GM21576 (cell line): ENCODE measurements around the gene ALB.

Source experiments
- ATAC-seq: cut with Tn5 transposase; IDR thresholded peaks from one replicate; pipeline ENCODE4 v1.9.1; 2021; ENCODE audit warnings: mild to moderate bottlenecking, moderate library complexity; ENCODE audit not compliant: unreplicated experiment

Gene ALB

DNA sequence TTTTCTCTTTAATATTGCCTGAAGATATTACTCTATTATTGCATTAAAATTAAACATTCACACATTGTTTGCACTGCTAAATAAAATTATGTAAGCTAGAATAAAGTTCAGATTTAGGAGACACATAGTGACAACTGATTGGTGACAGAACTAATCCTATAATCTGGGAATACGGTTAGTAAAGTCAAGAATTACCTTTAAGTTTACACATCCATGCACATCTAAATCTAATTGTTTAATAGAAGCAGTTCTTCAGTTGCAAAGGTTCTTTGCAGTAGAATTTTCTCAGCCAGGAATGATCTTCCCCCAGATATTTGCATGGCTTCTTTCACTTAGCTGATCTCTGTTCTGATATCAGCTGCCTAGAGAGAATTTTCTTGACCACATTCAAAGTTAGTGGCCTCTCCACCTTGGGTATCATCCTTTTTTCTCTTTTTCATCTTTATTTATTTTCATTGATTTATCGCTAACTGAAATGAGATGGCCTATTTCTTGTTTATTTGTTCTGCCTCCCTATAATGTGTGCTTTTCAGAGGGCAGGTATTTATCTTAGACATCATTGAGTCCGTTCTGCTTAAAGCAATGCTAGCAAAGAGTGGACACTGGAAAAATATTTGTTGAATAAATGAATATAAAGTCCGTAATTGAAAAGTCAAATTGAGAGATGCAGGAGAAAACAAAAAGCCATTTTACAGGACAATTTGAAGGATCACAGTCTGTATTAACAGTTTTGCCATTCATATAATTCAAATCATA lies 44.5 kb downstream of the ALB start:
- no peak for ATAC-seq

GRCh38 chr4:73450398-73451004 lies 46.4 kb downstream of the ALB start:
- no peak for ATAC-seq

DNA sequence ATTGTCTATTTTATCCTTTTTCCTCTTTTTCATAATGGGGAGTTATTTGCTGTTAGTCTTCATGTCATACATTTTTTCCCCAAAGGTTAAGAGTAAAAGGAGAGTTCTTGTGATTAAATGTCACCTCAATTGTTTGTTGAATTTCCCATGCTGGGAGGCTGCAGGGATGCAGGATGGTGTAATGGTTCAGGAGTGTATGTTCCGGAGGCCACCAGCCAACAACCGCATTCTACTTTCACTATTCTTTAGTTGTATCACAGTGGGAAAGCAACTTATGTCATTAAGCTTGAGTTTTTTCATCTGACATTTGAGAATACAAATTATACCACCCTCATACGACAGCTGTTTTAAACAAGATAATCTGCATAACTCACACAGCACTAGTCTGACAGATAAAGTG lies 47.3 kb downstream of the ALB start:
- ATAC-seq: no peak

DNA sequence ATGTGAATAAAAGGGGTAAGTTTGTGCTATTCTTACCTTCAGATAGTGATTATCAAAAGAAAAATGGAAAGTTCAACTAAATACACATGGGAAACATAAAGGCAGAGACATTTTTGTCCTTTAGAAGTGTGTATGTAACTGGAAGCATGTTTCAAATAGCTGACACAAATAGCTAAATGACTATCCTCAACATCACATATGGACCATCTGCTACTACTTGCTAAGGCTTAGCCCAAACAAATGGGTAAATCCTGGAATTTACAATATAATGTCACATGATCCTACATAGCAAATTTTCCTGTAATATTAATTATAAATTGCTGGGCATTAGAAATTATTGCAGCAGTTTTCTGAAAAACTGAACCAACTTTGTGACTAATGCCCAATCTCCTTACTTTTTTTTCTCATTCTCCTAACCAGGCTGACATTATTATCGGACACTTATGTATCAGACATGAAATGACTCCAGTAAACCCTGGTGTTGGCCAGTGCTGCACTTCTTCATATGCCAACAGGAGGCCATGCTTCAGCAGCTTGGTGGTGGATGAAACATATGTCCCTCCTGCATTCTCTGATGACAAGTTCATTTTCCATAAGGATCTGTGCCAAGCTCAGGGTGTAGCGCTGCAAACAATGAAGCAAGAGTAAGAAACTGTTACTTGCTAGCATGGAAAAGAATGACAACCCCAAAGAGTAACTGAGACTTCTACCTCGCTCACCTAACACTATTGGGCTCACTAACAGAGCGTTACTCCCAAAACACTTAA lies 48.1 kb downstream of the ALB start:
- no peak for ATAC-seq

GRCh38 chr4:73452953-73453700 lies 49.0 kb downstream of the ALB start:
- ATAC-seq: no peak

DNA sequence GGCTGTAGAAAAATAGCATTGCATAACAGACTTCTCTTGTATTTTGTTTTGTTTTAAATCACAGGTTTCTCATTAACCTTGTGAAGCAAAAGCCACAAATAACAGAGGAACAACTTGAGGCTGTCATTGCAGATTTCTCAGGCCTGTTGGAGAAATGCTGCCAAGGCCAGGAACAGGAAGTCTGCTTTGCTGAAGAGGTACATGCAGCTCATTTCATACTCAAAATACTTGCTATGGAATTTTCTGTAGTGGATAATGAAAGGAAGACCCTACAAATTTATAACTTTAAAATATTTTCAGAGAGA lies 49.6 kb downstream of the ALB start:
- ATAC-seq: no peak

GRCh38 chr4:73454920-73455319 lies 50.8 kb downstream of the ALB start:
- ATAC-seq: no peak

GRCh38 chr4:73456177-73457022 lies 52.3 kb downstream of the ALB start:
- ATAC-seq: no peak

DNA sequence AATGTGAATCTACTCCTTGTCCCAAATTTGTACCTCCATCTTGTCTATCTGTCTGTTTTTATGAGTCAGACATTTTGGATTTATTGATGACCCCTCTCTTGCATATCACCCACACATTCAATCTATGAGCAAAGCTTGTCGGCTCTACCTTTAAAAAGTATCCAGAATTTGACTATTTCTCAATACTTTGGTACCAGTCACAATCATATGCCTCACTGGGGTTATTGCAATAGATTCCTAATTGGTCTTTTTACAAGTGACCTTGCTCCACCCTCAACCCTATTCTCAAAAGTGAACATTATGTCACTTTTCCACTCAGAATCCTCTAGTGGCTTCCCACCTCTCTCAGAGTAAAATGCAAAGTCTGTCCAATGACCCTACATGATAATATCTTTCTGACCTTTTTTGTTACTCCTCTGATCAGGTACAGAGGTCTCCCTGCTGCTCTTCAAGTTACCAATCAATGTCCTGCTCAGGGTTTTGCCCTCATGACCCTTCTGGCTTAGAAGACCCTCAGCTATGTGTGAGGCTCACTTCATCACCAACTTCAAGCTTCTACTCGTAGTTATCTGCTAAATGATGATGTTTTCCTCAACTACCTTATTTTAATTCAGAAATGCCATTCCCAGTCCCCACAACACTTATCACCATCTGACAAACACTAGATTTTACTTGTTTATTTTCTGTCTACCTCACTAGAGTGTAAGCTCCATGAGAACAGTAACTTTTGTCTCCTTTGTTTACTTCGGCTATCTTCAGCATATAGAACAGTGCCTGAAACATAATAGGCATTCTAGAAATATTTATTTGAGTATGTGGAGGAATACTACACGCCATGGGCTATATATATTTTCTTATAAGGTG lies 54.3 kb downstream of the ALB start:
- ATAC-seq: no peak

DNA sequence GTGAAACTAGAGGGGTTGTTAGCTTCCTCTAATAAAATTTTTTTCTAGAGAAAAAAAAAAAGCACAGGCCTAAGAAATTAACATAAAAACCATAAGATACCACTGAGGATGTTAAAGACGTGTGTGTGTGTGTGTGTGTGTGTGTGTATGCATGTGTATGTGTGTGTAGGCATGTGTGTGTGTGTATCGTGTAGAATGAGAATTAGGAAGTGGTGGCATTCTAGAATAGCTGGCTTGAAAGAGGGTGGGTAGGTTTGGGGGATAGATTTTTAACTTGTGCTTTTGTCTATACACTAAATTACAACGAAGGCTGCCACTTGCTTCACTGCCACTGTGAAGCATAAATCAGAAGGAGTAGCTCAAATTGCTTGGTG lies 54.9 kb downstream of the ALB start:
- ATAC-seq: no peak

DNA sequence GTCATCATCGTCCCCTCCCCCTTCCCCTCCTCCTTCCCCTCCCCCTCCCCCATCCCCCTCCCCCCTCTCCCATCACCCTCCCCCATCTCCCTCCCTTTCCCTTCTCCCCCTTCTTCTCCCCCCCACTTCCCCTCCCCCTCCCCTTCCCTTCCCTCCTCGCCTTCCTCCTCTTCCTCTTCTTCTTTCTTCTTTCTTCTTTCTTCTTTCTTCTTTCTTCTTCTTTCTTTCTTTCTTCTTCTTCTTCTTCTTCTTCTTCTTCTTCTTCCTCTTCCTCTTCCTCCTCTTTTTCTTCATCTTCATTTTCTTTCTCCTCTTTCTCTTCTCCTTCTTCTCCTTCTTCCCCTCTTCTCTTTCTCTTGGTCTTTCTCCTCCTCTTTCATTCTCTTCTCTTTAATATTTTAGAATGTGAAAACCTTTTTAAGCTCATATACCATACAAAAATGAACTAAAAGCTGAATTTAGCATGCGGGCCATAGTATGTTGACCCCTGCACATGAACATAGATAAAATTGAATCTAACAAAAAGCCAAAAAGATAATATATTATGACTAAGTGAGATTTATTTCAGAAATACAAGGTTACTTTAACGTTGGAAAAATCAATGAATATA lies 56.9 kb downstream of the ALB start:
- no peak for ATAC-seq

- ATAC-seq: no peak
Measured at GRCh38 chr4:73468170-73468569, 64.1 kb downstream of the ALB start.

GRCh38 chr4:73470728-73471127 lies 66.6 kb downstream of the ALB start:
- ATAC-seq: no peak
